Epithelial cell of esophagus (primary cell): ENCODE data around the gene DSTN.

Experiments
- DNase-seq: peaks from one replicate; pipeline ENCODE4 v3.0.0; 2010; ENCODE audit warnings: low read depth
- H3K4me3 ChIP-seq: 2 replicates; pipeline ENCODE4 v1.5.1; 2011; ENCODE audit warnings: mild to moderate bottlenecking, low read length, control low read depth
- TF ChIP-seq, protein P1 (sequence below): IDR thresholded peaks from 2 replicates; pipeline ENCODE4 v1.5.1; 2011; ENCODE audit warnings: low read depth, mild to moderate bottlenecking, low read length, control low read depth, inconsistent platforms; ENCODE audit not compliant: insufficient read depth; ENCODE audit errors: missing control alignments

DSTN gene

GRCh38 chr20:17651760-17652388 is 82.0 kb downstream of the DSTN start:
- DNase-seq, result peak; percentile 21
- H3K4me3 ChIP-seq, result no peak overlapping the region
- TF ChIP-seq, protein P1, sequence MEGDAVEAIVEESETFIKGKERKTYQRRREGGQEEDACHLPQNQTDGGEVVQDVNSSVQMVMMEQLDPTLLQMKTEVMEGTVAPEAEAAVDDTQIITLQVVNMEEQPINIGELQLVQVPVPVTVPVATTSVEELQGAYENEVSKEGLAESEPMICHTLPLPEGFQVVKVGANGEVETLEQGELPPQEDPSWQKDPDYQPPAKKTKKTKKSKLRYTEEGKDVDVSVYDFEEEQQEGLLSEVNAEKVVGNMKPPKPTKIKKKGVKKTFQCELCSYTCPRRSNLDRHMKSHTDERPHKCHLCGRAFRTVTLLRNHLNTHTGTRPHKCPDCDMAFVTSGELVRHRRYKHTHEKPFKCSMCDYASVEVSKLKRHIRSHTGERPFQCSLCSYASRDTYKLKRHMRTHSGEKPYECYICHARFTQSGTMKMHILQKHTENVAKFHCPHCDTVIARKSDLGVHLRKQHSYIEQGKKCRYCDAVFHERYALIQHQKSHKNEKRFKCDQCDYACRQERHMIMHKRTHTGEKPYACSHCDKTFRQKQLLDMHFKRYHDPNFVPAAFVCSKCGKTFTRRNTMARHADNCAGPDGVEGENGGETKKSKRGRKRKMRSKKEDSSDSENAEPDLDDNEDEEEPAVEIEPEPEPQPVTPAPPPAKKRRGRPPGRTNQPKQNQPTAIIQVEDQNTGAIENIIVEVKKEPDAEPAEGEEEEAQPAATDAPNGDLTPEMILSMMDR, result peak; percentile 39

DNA sequence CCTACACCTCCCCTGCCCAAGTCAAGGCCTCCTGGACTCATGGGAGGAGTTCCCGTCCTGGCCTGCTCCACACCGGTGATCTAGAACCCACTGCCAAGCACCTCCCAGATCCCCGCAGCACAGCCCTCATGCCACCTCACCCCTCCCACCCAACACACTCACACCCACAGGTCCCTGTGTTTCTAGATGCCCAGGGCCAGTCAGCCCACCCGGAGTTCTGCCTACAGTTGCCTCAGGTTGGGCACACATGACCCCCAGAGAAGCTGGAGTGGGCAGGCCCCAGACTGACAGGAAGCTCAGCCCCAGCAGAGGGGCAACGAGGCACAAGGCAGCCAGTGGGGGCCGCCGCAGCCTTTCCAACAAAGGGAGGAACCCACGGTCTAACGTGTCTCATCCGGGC is 82.5 kb downstream of the DSTN start:
- TF ChIP-seq, protein P1, result no peak
- no peak overlapping the region for H3K4me3 ChIP-seq
- no peak for DNase-seq

GRCh38 chr20:17653835-17654648 is 84.2 kb downstream of the DSTN start:
- DNase-seq, result no peak
- no peak overlapping the region for H3K4me3 ChIP-seq
- TF ChIP-seq, protein P1, result no peak

GRCh38 chr20:17654649-17655285 is 84.9 kb downstream of the DSTN start:
- TF ChIP-seq, protein P1, result peak; percentile 53
- DNase-seq, result peak; percentile 27
- no peak overlapping the region for H3K4me3 ChIP-seq

DNA sequence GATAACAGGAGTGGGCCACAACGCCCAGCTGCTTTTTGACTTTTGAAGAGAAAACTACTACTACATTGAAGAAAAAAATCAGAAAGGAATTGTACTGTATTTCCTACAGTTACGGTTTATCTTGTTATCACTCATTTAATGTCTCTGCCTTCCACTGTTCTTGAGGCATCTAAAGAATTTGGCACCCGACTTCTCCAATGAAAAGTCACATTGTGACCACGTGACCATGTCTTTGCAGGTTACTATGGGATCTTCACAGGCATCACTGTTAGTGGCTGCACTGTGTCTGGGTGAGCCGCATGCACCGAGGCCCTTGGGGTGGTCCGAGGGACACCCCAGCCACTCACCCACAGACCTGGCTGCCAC is 85.4 kb downstream of the DSTN start:
- no peak for DNase-seq
- TF ChIP-seq, protein P1, result no peak
- no peak overlapping the region for H3K4me3 ChIP-seq

GRCh38 chr20:17655865-17656479 is 86.1 kb downstream of the DSTN start:
- TF ChIP-seq, protein P1, result no peak
- H3K4me3 ChIP-seq, result no peak overlapping the region
- DNase-seq, result peak; percentile 48
